ENCODE results near the gene LITAFD.

LITAFD gene

DNA sequence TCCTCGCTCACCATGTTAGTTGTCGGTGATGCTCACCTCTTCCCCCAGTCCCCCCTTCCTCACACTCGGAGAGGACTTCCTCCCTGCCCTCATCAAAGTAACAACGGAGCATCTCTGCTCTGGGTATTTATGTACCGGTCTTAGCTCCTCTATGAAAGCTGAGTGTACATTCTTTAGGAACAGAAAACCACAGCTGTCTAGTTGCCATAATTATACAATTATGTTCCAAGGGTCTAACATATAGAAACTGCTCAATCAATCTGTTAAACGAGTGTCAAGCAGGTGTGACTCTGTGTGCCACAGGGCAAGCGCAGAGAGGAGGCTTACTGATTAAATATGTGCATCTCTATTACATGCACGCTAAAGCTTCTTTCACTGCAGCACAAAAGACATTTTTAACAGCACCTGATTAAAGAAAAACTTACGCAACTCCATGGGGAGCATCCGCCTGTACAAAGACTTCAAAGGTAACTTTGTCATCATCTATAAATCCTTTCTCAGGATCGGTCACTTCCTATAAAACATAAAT is 37.8 kb downstream of the LITAFD start:
- Histone ChIP-seq H3K27ac (no peak overlapping the region), H3K4me1 (peaks cover 0 to 7% (median 2%) of the 10 kb centered on the region in 10 experiments; a peak in 2 of 20 replicates), H3K9me3 (replicated peaks in 1 of 11) (no peaks in the 10 kb centered on the region), H3K4me3 (no peak overlapping the region), H3K4me2 (no peak overlapping the region), H3K27me3 (no peaks in the 10 kb centered on the region), H4K20me1 (peaks cover 69 to 99% (median 95%) of the 10 kb centered on the region in 11 experiments), H3K9ac (no peak overlapping the region), H3K36me3 (peaks cover 98 to 100% (median 99%) of the 10 kb centered on the region in 11 experiments)
- no peak for TF ChIP-seq Cebpa-rat (IDR thresholded peaks at IDR 0.05)

DNA sequence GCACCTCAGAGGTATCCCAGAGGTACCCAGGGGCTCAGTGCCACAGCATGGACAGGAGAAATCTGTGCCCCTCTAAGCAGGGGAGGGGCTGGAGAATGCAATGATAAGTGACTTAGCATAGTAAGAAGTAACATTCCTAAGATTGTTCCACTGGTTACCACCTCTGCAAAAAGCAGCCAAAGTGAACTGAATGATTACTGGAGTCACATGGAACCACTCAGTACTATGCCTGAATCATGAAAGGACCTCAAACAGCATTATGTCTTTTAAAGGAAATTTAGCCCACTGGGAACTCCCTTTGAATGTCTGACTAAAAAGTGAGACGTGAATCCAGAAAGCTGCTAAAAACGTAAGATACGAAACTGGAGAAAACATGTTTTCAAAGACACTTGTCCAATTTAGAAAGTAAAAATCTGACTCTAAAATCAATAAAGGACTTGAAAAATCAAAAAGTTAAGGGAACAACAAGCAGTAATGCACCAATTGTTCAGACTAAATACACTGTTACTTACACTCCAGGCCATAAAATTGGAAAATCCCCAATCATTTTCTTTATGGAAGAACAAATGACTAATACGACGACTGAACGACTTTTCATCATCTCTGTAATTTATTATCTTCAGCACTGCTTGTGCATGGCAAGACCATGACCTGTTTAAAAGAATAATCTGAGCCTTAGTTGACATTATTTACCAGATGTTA is 38.6 kb downstream of the LITAFD start:
- Histone ChIP-seq H3K4me3 (no peak overlapping the region), H3K4me2 (no peak overlapping the region), H3K27ac (no peak overlapping the region), H4K20me1 (peaks cover 76 to 100% (median 97%) of the 10 kb centered on the region in 11 experiments), H3K4me1 (peaks cover 0 to 7% (median 2%) of the 10 kb centered on the region in 10 experiments; a peak in 2 of 20 replicates), H3K36me3 (peaks cover 98 to 100% (median 99%) of the 10 kb centered on the region in 11 experiments), H3K27me3 (no peaks in the 10 kb centered on the region), H3K9me3 (replicated peaks in 1 of 11) (no peaks in the 10 kb centered on the region), H3K9ac (no peak overlapping the region)
- no peak for TF ChIP-seq Cebpa-rat (IDR thresholded peaks at IDR 0.05)

DNA sequence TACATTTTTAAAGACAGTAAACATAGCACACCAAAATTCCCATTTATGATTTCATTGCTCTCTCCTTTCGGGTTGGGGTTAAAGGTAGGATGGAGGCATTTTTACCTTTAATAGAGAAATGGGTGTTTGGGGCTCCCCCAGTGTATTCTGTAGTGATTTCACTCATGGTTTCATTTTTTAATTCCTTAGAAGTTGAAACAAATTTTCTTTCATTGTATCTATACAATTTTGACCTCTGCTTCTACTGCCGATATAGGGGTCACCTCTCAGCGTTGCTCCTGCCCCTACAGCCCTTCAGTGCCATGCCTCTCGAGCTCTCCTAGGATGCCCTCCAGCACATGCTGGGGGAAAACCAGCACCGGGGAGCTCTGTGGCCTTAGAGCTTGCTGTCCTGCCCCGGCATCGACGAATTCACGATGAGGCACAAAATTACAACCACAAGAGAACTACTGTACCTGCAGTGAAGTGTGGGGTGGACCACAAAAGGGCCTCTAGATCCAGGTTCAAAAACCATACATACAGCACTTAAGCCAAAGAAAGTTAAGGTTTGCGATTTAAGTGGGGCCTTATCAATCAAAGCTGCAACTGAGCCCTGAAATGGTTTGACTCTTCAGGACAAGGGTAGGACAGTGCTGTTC is 39.3 kb downstream of the LITAFD start:
- Histone ChIP-seq H3K4me1 (peaks cover 0 to 7% (median 2%) of the 10 kb centered on the region in 10 experiments; a peak in 3 of 20 replicates), H3K9me3 (replicated peaks in 1 of 11) (no peaks in the 10 kb centered on the region), H3K9ac (no peak overlapping the region; a peak in 1 of 22 replicates), H3K36me3 (peaks cover 94 to 100% (median 99%) of the 10 kb centered on the region in 11 experiments), H3K27ac (no peak overlapping the region), H4K20me1 (peaks cover 83 to 100% (median 97%) of the 10 kb centered on the region in 11 experiments), H3K27me3 (no peaks in the 10 kb centered on the region), H3K4me3 (no peak overlapping the region), H3K4me2 (no peak overlapping the region)
- no peak for TF ChIP-seq Cebpa-rat (IDR thresholded peaks at IDR 0.05)

DNA sequence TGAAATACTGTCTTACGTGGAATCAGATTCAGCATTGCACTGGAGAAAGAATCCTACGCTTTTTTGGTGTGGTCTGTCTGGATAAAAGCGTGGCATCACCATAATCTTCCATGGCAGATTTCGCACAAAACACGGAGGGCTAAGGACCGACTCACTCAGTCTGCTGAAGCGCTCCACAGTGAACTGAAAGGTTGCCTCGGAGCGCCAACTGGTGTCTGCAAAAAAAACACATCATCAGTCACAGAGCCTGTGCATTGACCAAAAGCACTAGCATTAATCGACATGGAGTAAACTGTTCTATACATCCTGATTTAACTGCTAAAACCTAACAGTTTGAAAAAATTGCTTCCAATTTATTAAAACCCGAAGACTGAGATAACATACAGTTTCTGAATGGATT is 41.0 kb downstream of the LITAFD start:
- Histone ChIP-seq H3K9me3 (replicated peaks in 1 of 11) (no peaks in the 10 kb centered on the region), H3K27ac (no peak overlapping the region), H4K20me1 (peaks cover 94 to 100% (median 99%) of the 10 kb centered on the region in 11 experiments), H3K27me3 (no peaks in the 10 kb centered on the region), H3K36me3 (peaks cover 94 to 100% (median 100%) of the 10 kb centered on the region in 11 experiments), H3K4me1 (peaks cover under 1 to 20% (median 8%) of the 10 kb centered on the region in 10 experiments; a peak in 14 of 20 replicates), H3K9ac (no peak overlapping the region), H3K4me2 (no peak overlapping the region), H3K4me3 (no peak overlapping the region)
- no peak for TF ChIP-seq Cebpa-rat (IDR thresholded peaks at IDR 0.05)

DNA sequence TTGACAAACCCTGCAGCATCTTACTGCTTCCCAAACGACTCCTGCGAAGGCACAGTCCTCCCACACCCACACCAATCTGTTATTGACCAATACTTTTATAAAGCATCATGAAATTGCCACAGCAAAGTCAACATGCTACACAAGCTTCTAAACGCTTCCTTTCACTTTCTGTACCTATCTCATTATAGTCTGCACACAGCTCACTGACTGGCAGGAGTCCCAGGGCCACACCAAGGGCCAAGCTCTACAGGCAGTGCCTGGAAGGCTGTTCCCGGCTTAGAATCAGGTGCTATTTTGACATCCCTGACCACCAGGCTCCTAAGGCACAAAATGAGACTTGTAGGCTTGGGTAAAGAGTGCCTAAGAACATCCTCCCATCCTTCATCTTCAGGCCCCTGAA is 42.1 kb downstream of the LITAFD start:
- Histone ChIP-seq H3K9ac (no peak overlapping the region), H3K4me3 (no peak overlapping the region), H3K4me1 (peaks cover 11 to 30% (median 18%) of the 10 kb centered on the region in 10 experiments), H3K27me3 (no peaks in the 10 kb centered on the region), H3K36me3 (peaks cover 94 to 100% (median 100%) of the 10 kb centered on the region in 11 experiments), H3K27ac (no peak overlapping the region), H3K9me3 (replicated peaks in 1 of 11) (no peaks in the 10 kb centered on the region), H4K20me1 (peaks cover 95 to 100% (median 100%) of the 10 kb centered on the region in 11 experiments), H3K4me2 (no peak overlapping the region)
- no peak for TF ChIP-seq Cebpa-rat (IDR thresholded peaks at IDR 0.05)

DNA sequence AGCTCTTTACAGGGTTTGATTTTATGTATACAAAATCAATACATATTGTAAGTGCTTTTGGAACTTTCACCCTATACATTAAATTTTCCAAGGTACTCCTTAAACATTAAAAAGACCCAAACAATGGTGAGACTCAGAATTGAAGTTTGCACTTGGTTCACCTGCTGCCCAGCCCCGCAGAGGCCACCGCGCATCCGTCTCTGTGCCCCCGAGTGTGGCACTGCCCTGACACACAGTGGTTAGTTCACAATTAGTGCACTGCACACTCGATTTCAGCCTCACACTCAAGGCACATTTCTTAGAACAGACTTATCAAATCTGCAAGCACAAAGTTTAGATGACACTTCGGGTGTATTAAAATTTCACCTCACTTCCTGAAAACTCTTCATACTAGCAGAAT is 43.3 kb downstream of the LITAFD start:
- Histone ChIP-seq H3K9me3 (replicated peaks in 1 of 11) (no peaks in the 10 kb centered on the region), H3K4me3 (no peak overlapping the region), H3K36me3 (peaks cover 94 to 100% (median 98%) of the 10 kb centered on the region in 11 experiments), H3K9ac (no peak overlapping the region), H4K20me1 (peaks cover 95 to 100% (median 100%) of the 10 kb centered on the region in 11 experiments), H3K27me3 (no peaks in the 10 kb centered on the region), H3K4me1 (peaks cover 22 to 42% (median 30%) of the 10 kb centered on the region in 10 experiments), H3K4me2 (no peak overlapping the region), H3K27ac (no peak overlapping the region)
- no peak for TF ChIP-seq Cebpa-rat (IDR thresholded peaks at IDR 0.05)

DNA sequence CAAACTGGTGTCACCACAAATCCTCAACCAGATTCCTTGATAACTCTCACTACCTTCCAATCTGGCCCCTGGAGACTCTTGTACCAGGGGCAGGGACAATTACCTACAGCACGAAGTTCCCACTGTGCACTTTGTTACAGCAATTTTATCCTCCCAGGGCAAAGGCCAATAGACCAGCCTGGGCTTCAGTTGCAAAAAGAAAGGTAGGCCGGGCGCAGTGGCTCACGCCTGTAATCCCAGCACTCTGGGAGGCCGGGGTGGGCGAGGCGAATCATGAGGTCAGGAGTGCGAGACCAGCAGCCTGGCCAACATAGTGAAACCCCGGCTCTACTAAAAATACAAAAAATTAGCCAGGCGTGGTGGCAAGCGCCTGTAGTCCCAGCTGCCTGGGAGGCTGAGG is 44.7 kb downstream of the LITAFD start:
- Histone ChIP-seq H3K27me3 (no peaks in the 10 kb centered on the region), H3K4me2 (no peak overlapping the region), H3K9me3 (replicated peaks in 1 of 11) (no peaks in the 10 kb centered on the region), H3K4me1 (peaks cover 30 to 56% (median 40%) of the 10 kb centered on the region in 10 experiments), H4K20me1 (peaks cover 100% of the 10 kb centered on the region in 11 experiments), H3K36me3 (peaks cover 80 to 89% (median 84%) of the 10 kb centered on the region in 11 experiments), H3K9ac (no peak overlapping the region), H3K4me3 (no peak overlapping the region), H3K27ac (no peak overlapping the region)
- no peak for TF ChIP-seq Cebpa-rat (IDR thresholded peaks at IDR 0.05)

DNA sequence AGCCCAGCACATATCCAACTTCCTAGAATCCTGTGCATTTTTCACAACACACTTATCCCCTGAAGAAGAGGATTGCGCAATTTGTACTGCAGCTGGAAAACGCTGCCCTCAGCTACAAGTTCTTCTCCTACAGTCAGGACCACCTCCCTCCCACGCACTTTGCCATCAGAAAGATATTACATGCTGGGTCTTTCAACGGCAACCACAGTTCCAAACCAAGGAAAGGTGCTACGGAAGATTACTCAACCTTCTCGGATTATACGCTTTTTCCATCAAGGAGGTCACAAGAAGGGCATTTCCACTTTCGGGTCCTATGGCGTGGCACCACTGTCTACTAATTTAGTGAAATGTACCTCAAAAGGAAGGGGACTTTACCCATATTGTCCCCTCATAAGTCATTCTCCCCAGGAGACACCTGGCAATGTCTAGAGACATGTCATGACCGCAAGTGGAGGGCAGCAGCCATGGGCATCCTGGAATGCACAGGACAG is 46.4 kb downstream of the LITAFD start:
- peak; percentile 86 to 98 (median 93) for TF ChIP-seq Cebpa-rat (IDR thresholded peaks at IDR 0.05)
- no peaks in the 10 kb centered on the region for H3K9me3 ChIP-seq (replicated peaks in 1 of 11)
- H3K36me3 ChIP-seq, result peaks cover 63 to 72% (median 67%) of the 10 kb centered on the region in 11 experiments
- peak overlapping the region; percentile 35 to 74 (median 59) for H3K4me2 ChIP-seq
- H3K27me3 ChIP-seq, result no peaks in the 10 kb centered on the region
- no peak overlapping the region for H3K4me3 ChIP-seq
- no peak overlapping the region for H3K9ac ChIP-seq
- peaks cover 100% of the 10 kb centered on the region in 11 experiments for H4K20me1 ChIP-seq
- H3K27ac ChIP-seq, result no peak overlapping the region
- peaks cover 30 to 67% (median 42%) of the 10 kb centered on the region in 10 experiments for H3K4me1 ChIP-seq

Measured in BLaER1 treated with 17β-estradiol and CSF1 and Interleukin-3, amounts not matched to agents 10 nM and 100 nM (cell line).